ENCODE results near the gene FOXN1.

Gene FOXN1

GRCh38 chr17:28547623-28548416 lies 41.7 kb downstream of the FOXN1 start:
- DNase-seq (ENCODE audit: low read depth in 3 of 3) = peak in 1 of 3 experiments; percentile 41

GRCh38 chr17:28548417-28549130 lies 42.4 kb downstream of the FOXN1 start:
- no peak for DNase-seq (ENCODE audit: low read depth in 3 of 3)

- DNase-seq (ENCODE audit: low read depth in 3 of 3) = peak in 1 of 3 experiments; percentile 23
Measured at GRCh38 chr17:28549236-28550132, 43.3 kb downstream of the FOXN1 start.

- DNase-seq (ENCODE audit: low read depth in 3 of 3) = no peak
Measured at GRCh38 chr17:28550858-28551257, 44.7 kb downstream of the FOXN1 start.

GRCh38 chr17:28551421-28552175 lies 45.5 kb downstream of the FOXN1 start:
- DNase-seq (ENCODE audit: low read depth in 3 of 3) = no peak

GRCh38 chr17:28552176-28552999 lies 46.2 kb downstream of the FOXN1 start, which contains the start of gene UNC119:
Gene UNC119 (minus strand): TSS chr17:28552624. CDS start chr17:28552557, 67 bp downstream.
- DNase-seq (ENCODE audit: low read depth in 3 of 3) = peak; percentile 53 to 68 (median 64)

GRCh38 chr17:28553000-28553505 lies 46.9 kb downstream of the FOXN1 start:
- DNase-seq (ENCODE audit: low read depth in 3 of 3) = no peak

- no peak for DNase-seq (ENCODE audit: low read depth in 3 of 3)
Measured at GRCh38 chr17:28554565-28554964, 48.4 kb downstream of the FOXN1 start.

- DNase-seq (ENCODE audit: low read depth in 3 of 3) = no peak
Measured at GRCh38 chr17:28555022-28555421, 48.9 kb downstream of the FOXN1 start.

GRCh38 chr17:28563475-28563874 lies 57.3 kb downstream of the FOXN1 start:
- DNase-seq (ENCODE audit: low read depth in 3 of 3) = no peak

GRCh38 chr17:28567604-28568003 lies 61.5 kb downstream of the FOXN1 start:
- DNase-seq (ENCODE audit: low read depth in 3 of 3) = no peak

- DNase-seq (ENCODE audit: low read depth in 3 of 3) = no peak
Measured at GRCh38 chr17:28569446-28569845, 63.3 kb downstream of the FOXN1 start.

GRCh38 chr17:28570716-28571360 lies 64.7 kb downstream of the FOXN1 start:
- DNase-seq (ENCODE audit: low read depth in 3 of 3) = no peak

- peak; percentile 80 to 86 (median 80) for DNase-seq (ENCODE audit: low read depth in 3 of 3)
Measured at GRCh38 chr17:28571361-28572122, 65.4 kb downstream of the FOXN1 start, which contains the start of gene PIGS. Gene PIGS (minus strand): TSS chr17:28571524. CDS start chr17:28571496, 28 bp downstream.

- DNase-seq (ENCODE audit: low read depth in 3 of 3) = no peak
Measured at GRCh38 chr17:28572259-28573039, 66.3 kb downstream of the FOXN1 start.

- no peak for DNase-seq (ENCODE audit: low read depth in 3 of 3)
Measured at GRCh38 chr17:28573040-28573380, 66.9 kb downstream of the FOXN1 start.

- DNase-seq (ENCODE audit: low read depth in 3 of 3) = no peak
Measured at GRCh38 chr17:28573521-28573920, 67.4 kb downstream of the FOXN1 start.

GRCh38 chr17:28573966-28574480 lies 67.9 kb downstream of the FOXN1 start:
- no peak for DNase-seq (ENCODE audit: low read depth in 3 of 3)
